Osteoblast (primary cell): ENCODE results near the gene SS18L1. TPM values are rescaled to one million over a fixed set of nuclear protein-coding genes. Genes with fewer than 3 reads are reported as not detected.

Experiments used
- DNase-seq: peaks from one replicate; pipeline ENCODE4 v3.0.0; 2011; ENCODE audit warnings: low spot score, mixed read lengths; ENCODE audit not compliant: insufficient read length; ENCODE audit errors: missing footprints
- H2AFZ ChIP-seq: 2 replicates; pipeline ENCODE4 v1.6.0; 2011; ENCODE audit warnings: mild to moderate bottlenecking, low read length
- H3K27ac ChIP-seq: 2 replicates; pipeline ENCODE4 v1.5.1; 2011; ENCODE audit warnings: mild to moderate bottlenecking, low read depth, low read length, moderate library complexity
- H3K27me3 ChIP-seq: 2 replicates; pipeline ENCODE4 v1.6.0; 2012; ENCODE audit warnings: mild to moderate bottlenecking, control low read depth, inconsistent platforms, low read length, moderate library complexity; ENCODE audit not compliant: insufficient read depth
- H3K36me3 ChIP-seq: 2 replicates; pipeline ENCODE4 v1.5.1; 2011; ENCODE audit warnings: mild to moderate bottlenecking, low read length, control low read depth, moderate library complexity; ENCODE audit not compliant: insufficient read depth
- H3K4me1 ChIP-seq: 2 replicates; pipeline ENCODE4 v1.5.1; 2011; ENCODE audit warnings: mild to moderate bottlenecking, low read length, control low read depth, moderate library complexity; ENCODE audit not compliant: insufficient read depth
- H3K4me2 ChIP-seq: 2 replicates; pipeline ENCODE4 v1.6.0; 2011; ENCODE audit warnings: mild to moderate bottlenecking, low read length; ENCODE audit not compliant: insufficient read depth
- H3K4me3 ChIP-seq: fragments of 200-600 bp; sonication (generic); 3 replicates; pipeline ENCODE4 v1.5.1; 2012; ENCODE audit warnings: mild to moderate bottlenecking, low read length, inconsistent platforms; ENCODE audit not compliant: insufficient read depth
- H3K79me2 ChIP-seq: 2 replicates; pipeline ENCODE4 v1.6.0; 2012; ENCODE audit warnings: mild to moderate bottlenecking, low read length, control low read depth, inconsistent platforms; ENCODE audit not compliant: insufficient read depth
- H3K9me3 ChIP-seq: 2 replicates; pipeline ENCODE4 v1.5.1; 2011; ENCODE audit warnings: low read depth, low read length, control low read depth
- H4K20me1 ChIP-seq: 2 replicates; pipeline ENCODE4 v1.6.0; 2012; ENCODE audit warnings: mild to moderate bottlenecking, low read length, control low read depth; ENCODE audit not compliant: insufficient read depth
- total RNA-seq: library from RNA; depleted of rRNA; stranded (reverse); fragments of >200 nt; gene quantifications from 2 replicates; pipeline ENCODE4 v1.2.3, GENCODE V29; 2012
- TF ChIP-seq, protein P1 (sequence below): IDR thresholded peaks from 2 replicates; pipeline ENCODE4 v1.5.1; 2011; ENCODE audit warnings: mild to moderate bottlenecking, low read depth, low read length, moderate library complexity; ENCODE audit errors: extremely low read depth

Gene SS18L1
- total RNA-seq, result 12.7 TPM in 2 replicates

DNA sequence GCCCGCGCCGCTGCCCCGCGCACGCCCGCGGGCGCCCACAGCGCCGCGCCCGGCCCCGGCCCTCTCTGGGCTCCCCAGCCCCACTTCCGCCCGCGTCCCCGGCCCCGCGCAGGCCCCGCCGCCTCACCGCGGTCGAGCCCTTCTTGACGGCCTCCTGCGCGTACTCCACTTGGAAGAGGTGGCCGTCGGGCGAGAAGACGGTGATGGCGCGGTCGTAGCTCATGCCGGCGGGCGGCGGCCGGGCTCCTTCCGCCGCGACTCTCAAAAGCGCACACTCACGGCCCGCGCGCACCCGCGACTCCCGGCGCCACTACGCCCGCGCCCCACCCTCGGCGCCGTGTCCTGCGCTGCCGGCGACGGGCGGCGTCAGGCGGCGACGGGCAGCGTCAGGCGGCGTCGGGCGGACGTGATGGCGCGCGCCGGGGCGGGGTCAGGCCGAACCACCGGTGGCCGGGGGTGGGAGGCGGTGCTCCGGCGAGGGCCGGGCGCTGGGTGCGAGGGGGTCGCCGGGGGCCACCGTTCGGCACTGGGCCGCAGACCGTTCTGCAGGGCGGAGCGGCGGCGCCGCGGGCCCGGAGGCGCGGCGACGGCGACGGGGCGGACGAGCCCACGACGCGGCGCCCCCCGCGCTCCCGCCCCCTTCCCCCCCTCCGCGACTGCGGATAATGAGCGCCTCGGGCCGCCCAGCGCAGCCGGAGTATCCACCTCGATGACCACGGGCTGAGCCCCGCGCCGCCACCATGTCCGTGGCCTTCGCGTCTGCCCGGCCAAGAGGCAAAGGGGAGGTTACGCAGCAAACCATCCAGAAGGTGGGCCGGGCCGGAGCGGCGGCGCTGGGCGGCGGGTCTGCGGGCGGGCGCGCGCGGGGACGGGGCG is at the start of gene SS18L1, which contains the start of gene PSMA7:
Gene SS18L1 (plus strand): TSS at position 689 of the 876 bp plus-strand sequence. CDS start 52 bp downstream, at position 741.
Gene PSMA7 (minus strand): TSS at position 314 of the 876 bp plus-strand sequence. CDS start 91 bp downstream, at position 223.
- TF ChIP-seq, protein P1, sequence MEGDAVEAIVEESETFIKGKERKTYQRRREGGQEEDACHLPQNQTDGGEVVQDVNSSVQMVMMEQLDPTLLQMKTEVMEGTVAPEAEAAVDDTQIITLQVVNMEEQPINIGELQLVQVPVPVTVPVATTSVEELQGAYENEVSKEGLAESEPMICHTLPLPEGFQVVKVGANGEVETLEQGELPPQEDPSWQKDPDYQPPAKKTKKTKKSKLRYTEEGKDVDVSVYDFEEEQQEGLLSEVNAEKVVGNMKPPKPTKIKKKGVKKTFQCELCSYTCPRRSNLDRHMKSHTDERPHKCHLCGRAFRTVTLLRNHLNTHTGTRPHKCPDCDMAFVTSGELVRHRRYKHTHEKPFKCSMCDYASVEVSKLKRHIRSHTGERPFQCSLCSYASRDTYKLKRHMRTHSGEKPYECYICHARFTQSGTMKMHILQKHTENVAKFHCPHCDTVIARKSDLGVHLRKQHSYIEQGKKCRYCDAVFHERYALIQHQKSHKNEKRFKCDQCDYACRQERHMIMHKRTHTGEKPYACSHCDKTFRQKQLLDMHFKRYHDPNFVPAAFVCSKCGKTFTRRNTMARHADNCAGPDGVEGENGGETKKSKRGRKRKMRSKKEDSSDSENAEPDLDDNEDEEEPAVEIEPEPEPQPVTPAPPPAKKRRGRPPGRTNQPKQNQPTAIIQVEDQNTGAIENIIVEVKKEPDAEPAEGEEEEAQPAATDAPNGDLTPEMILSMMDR, result no peak
- peaks cover 28% of the 10 kb centered on the region for H3K36me3 ChIP-seq
- H3K4me3 ChIP-seq, result peak within 1 kb of the TSS; percentile 85
- DNase-seq, result peak; percentile 100
- no peaks in the 10 kb centered on the region for H3K27me3 ChIP-seq
- H3K4me1 ChIP-seq, result peaks cover 24% of the 10 kb centered on the region
- peaks cover 88% of the 10 kb centered on the region for H3K79me2 ChIP-seq
- no peaks in the 10 kb centered on the region for H3K9me3 ChIP-seq
- H3K4me2 ChIP-seq, result peak within 1 kb of the TSS; percentile 93
- peaks cover 77% of the 10 kb centered on the region for H4K20me1 ChIP-seq
- peak within 1 kb of the TSS; percentile 41 for H2AFZ ChIP-seq
- H3K27ac ChIP-seq, result peak within 1 kb of the TSS; percentile 69

- TF ChIP-seq, protein P1, result no peak
- Histone ChIP-seq H2AFZ (no peak overlapping the region), H3K79me2 (no peaks in the 10 kb centered on the region), H3K36me3 (no peaks in the 10 kb centered on the region), H3K4me2 (no peak overlapping the region), H3K9me3 (peaks cover 2% of the 10 kb centered on the region), H3K27me3 (no peaks in the 10 kb centered on the region), H4K20me1 (no peaks in the 10 kb centered on the region), H3K4me1 (peaks cover 4% of the 10 kb centered on the region), H3K27ac (no peak overlapping the region), H3K4me3 (no peak overlapping the region)
- DNase-seq, result no peak
These were observed 46.9 kb upstream of the SS18L1 start for GRCh38 chr20:62096421-62097380.

DNA sequence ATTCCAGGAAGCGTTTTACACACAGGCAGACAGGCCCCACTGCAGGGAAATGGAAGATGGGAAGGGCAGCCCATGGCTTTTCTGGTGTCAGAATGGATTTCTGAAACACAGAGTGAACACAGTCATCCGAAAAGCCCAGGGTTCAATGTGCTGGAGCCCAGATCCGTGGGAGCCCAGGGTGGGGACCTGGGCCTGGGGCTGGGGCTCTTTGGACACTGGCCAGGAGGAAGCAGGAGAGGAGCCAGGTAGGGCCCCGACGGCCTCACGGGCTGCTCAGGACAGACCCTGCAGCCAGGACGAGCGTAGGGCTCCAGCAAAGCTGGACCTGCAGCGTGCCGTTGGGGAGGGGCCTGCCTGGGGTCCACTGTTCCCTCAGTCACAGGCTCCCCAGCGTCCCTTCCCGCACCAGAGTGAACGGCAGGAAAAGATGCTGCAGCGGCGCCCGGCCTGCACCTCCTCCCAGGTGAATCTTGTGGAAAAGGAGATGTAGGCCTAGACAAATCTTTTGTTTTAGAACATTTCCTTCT is 45.6 kb upstream of the SS18L1 start:
- TF ChIP-seq, protein P1, result no peak
- H3K4me1 ChIP-seq, result no peaks in the 10 kb centered on the region
- no peak overlapping the region for H3K4me3 ChIP-seq
- H3K79me2 ChIP-seq, result no peaks in the 10 kb centered on the region
- H2AFZ ChIP-seq, result no peak overlapping the region
- H3K27ac ChIP-seq, result no peak overlapping the region
- H4K20me1 ChIP-seq, result no peaks in the 10 kb centered on the region
- no peak for DNase-seq
- no peaks in the 10 kb centered on the region for H3K36me3 ChIP-seq
- H3K27me3 ChIP-seq, result no peaks in the 10 kb centered on the region
- H3K4me2 ChIP-seq, result no peak overlapping the region
- peaks cover 2% of the 10 kb centered on the region for H3K9me3 ChIP-seq
